ENCODE data around the gene ARHGAP26.

The ARHGAP26 gene

GRCh38 chr5:142894749-142895148, 124.6 kb downstream of the ARHGAP26 start:
- WGBS: 100% methylated on average over 1 of the region's 1 CpG
- H3K23ac ChIP-seq (ENCODE audit: low read length in 2 of 2): no peak overlapping the region

DNA sequence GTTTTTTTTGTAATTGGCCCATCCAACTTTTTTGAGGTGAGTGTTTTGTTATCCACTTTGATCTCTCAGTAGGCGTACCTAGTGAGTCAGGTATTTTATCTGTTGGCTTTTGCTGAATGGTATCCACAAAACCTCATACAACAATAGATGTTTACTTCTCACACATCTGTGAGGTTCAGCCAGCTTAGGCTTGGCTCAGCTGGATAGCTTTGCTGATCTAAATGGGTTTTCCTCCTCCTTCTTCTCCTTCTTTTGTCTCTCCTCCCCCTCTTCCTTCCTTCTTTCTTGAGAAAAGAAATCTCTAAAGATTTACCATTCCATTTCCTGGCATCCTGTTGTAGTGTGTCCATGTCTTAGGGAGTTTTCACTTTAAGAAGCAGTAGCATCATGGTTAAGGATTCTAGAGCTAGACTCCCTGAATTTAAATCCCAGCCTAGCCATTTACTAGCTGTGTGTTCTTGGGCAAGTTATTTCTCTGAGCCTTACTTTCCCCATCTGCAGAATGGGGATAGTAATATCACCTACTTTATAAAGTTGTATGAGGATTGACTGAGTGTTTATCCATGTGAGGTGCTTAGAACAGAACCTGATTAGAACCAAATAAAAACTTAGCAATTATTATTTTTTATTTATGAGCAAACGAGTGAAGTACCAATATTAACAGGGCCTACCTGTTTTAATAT, 126.3 kb downstream of the ARHGAP26 start:
- peaks cover 0 to 4% of the 10 kb centered on the region in 2 experiments for H3K36me3 ChIP-seq (ENCODE audit: control insufficient read depth in 1 of 2, insufficient read depth in 2 of 2, low read depth in 1 of 2, low read length in 2 of 2)
- no peak overlapping the region for H2AK5ac ChIP-seq (ENCODE audit: low read length, severe bottlenecking)
- WGBS: 100% methylated on average over 1 of the region's 2 CpGs
- H3K9ac ChIP-seq (ENCODE audit: low read length): no peak overlapping the region
- H3K4ac ChIP-seq (ENCODE audit: low read depth in 1 of 2, low read length in 2 of 2): no peak overlapping the region
- no peak overlapping the region for H4K91ac ChIP-seq (ENCODE audit: low read length)
- no peak overlapping the region for H3K23ac ChIP-seq (ENCODE audit: low read length in 2 of 2)
- no peak overlapping the region for H3K4me3 ChIP-seq (ENCODE audit: insufficient read depth in 1 of 2, low read depth in 1 of 2, low read length in 2 of 2)
- H3K27ac ChIP-seq (ENCODE audit: low read length, poor library complexity, severe bottlenecking): no peak overlapping the region
- no peak overlapping the region for H4K8ac ChIP-seq (ENCODE audit: low read length)
- H3K4me2 ChIP-seq (ENCODE audit: low read length, poor library complexity, severe bottlenecking): no peak overlapping the region
- no peak overlapping the region for H3K14ac ChIP-seq (ENCODE audit: low read length in 2 of 2)
- H3K79me1 ChIP-seq (replicated peaks; ENCODE audit: low read length, poor library complexity, severe bottlenecking): peaks cover 2% of the 10 kb centered on the region
- H3K18ac ChIP-seq (ENCODE audit: low read depth in 1 of 2, low read length in 2 of 2): no peak overlapping the region
- H3K4me1 ChIP-seq (ENCODE audit: control insufficient read depth, insufficient read depth, low read depth, low read length): peaks cover 5% of the 10 kb centered on the region
- no peak overlapping the region for H2BK120ac ChIP-seq (ENCODE audit: low read depth, low read length)
- no peak for DNase-seq
- no peak overlapping the region for H2BK5ac ChIP-seq (ENCODE audit: low read depth, low read length, poor library complexity, severe bottlenecking)
- H2BK12ac ChIP-seq (ENCODE audit: low read length in 2 of 2): peak overlapping the region in 1 of 2 experiments; percentile 86
- no peaks in the 10 kb centered on the region for H3K27me3 ChIP-seq (ENCODE audit: control insufficient read depth in 1 of 2, insufficient read depth in 1 of 2, low read length in 2 of 2)
- H3K9me3 ChIP-seq (ENCODE audit: control insufficient read depth, low read length): no peaks in the 10 kb centered on the region
- no peak overlapping the region for H2BK15ac ChIP-seq (ENCODE audit: low read depth, poor library complexity, severe bottlenecking)
- H2AFZ ChIP-seq (ENCODE audit: low read depth, low read length): no peak overlapping the region

More at GRCh38 chr5:142894749-142895148, 124.6 kb downstream of the ARHGAP26 start:
- Histone ChIP-seq H2AFZ (ENCODE audit: low read depth, low read length) (no peak overlapping the region), H3K9me3 (ENCODE audit: control insufficient read depth, low read length) (no peaks in the 10 kb centered on the region), H3K36me3 (ENCODE audit: control insufficient read depth in 1 of 2, insufficient read depth in 2 of 2, low read depth in 1 of 2, low read length in 2 of 2) (peaks cover 0 to 4% of the 10 kb centered on the region in 2 experiments), H4K8ac (ENCODE audit: low read length) (no peak overlapping the region), H3K4ac (ENCODE audit: low read depth in 1 of 2, low read length in 2 of 2) (no peak overlapping the region), H2BK12ac (ENCODE audit: low read length in 2 of 2) (no peak overlapping the region), H3K79me1 (replicated peaks; ENCODE audit: low read length, poor library complexity, severe bottlenecking) (peaks cover 5% of the 10 kb centered on the region), H3K4me1 (ENCODE audit: control insufficient read depth, insufficient read depth, low read depth, low read length) (peaks cover 3% of the 10 kb centered on the region), H2BK15ac (ENCODE audit: low read depth, poor library complexity, severe bottlenecking) (no peak overlapping the region), H3K14ac (ENCODE audit: low read length in 2 of 2) (no peak overlapping the region), H3K18ac (ENCODE audit: low read depth in 1 of 2, low read length in 2 of 2) (no peak overlapping the region), H2BK5ac (ENCODE audit: low read depth, low read length, poor library complexity, severe bottlenecking) (no peak overlapping the region), H3K27me3 (ENCODE audit: control insufficient read depth in 1 of 2, insufficient read depth in 1 of 2, low read length in 2 of 2) (no peaks in the 10 kb centered on the region), H2AK5ac (ENCODE audit: low read length, severe bottlenecking) (no peak overlapping the region), H2BK120ac (ENCODE audit: low read depth, low read length) (no peak overlapping the region), H3K4me2 (ENCODE audit: low read length, poor library complexity, severe bottlenecking) (no peak overlapping the region), H4K91ac (ENCODE audit: low read length) (no peak overlapping the region), H3K27ac (ENCODE audit: low read length, poor library complexity, severe bottlenecking) (no peak overlapping the region), H3K9ac (ENCODE audit: low read length) (no peak overlapping the region), H3K4me3 (ENCODE audit: insufficient read depth in 1 of 2, low read depth in 1 of 2, low read length in 2 of 2) (no peak overlapping the region)
- no peak for DNase-seq

DNA sequence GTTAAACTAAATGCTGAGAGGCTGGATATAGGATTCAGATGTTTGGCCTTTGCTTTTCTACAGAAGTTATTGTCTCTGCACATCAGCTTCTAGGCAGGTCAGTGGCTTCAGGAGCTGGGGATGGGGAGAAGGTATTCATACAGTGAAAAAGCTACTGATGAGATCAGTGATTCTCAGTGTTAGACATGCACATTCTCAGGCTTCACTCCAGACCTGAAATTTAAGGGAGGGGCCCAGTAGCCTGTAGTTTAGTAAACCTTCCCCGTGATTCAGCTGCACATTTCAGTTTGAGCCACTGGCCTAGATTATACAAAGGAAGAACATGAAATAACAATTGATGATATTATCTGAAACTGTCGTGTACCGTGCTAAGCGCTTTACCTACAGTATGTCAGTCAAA, 127.2 kb downstream of the ARHGAP26 start:
- H3K36me3 ChIP-seq (ENCODE audit: control insufficient read depth in 1 of 2, insufficient read depth in 2 of 2, low read depth in 1 of 2, low read length in 2 of 2): peaks cover 2 to 4% of the 10 kb centered on the region in 2 experiments
- no peak overlapping the region for H3K9ac ChIP-seq (ENCODE audit: low read length)
- no peak overlapping the region for H2BK15ac ChIP-seq (ENCODE audit: low read depth, poor library complexity, severe bottlenecking)
- H2AFZ ChIP-seq (ENCODE audit: low read depth, low read length): no peak overlapping the region
- 100% methylated on average over 1 of the region's 4 CpGs for WGBS
- H3K23ac ChIP-seq (ENCODE audit: low read length in 2 of 2): no peak overlapping the region
- H3K4ac ChIP-seq (ENCODE audit: low read depth in 1 of 2, low read length in 2 of 2): no peak overlapping the region
- H2BK120ac ChIP-seq (ENCODE audit: low read depth, low read length): no peak overlapping the region
- no peak for DNase-seq
- H3K18ac ChIP-seq (ENCODE audit: low read depth in 1 of 2, low read length in 2 of 2): no peak overlapping the region
- H3K4me2 ChIP-seq (ENCODE audit: low read length, poor library complexity, severe bottlenecking): no peak overlapping the region
- no peak overlapping the region for H3K4me3 ChIP-seq (ENCODE audit: insufficient read depth in 1 of 2, low read depth in 1 of 2, low read length in 2 of 2)
- H3K79me1 ChIP-seq (replicated peaks; ENCODE audit: low read length, poor library complexity, severe bottlenecking): no peaks in the 10 kb centered on the region
- no peak overlapping the region for H3K27ac ChIP-seq (ENCODE audit: low read length, poor library complexity, severe bottlenecking)
- no peak overlapping the region for H2BK12ac ChIP-seq (ENCODE audit: low read length in 2 of 2)
- no peak overlapping the region for H4K8ac ChIP-seq (ENCODE audit: low read length)
- no peak overlapping the region for H2AK5ac ChIP-seq (ENCODE audit: low read length, severe bottlenecking)
- H3K4me1 ChIP-seq (ENCODE audit: control insufficient read depth, insufficient read depth, low read depth, low read length): peaks cover 6% of the 10 kb centered on the region
- H3K9me3 ChIP-seq (ENCODE audit: control insufficient read depth, low read length): no peaks in the 10 kb centered on the region
- H4K91ac ChIP-seq (ENCODE audit: low read length): no peak overlapping the region
- no peak overlapping the region for H3K14ac ChIP-seq (ENCODE audit: low read length in 2 of 2)
- no peak overlapping the region for H2BK5ac ChIP-seq (ENCODE audit: low read depth, low read length, poor library complexity, severe bottlenecking)
- H3K27me3 ChIP-seq (ENCODE audit: control insufficient read depth in 1 of 2, insufficient read depth in 1 of 2, low read length in 2 of 2): no peaks in the 10 kb centered on the region

DNA sequence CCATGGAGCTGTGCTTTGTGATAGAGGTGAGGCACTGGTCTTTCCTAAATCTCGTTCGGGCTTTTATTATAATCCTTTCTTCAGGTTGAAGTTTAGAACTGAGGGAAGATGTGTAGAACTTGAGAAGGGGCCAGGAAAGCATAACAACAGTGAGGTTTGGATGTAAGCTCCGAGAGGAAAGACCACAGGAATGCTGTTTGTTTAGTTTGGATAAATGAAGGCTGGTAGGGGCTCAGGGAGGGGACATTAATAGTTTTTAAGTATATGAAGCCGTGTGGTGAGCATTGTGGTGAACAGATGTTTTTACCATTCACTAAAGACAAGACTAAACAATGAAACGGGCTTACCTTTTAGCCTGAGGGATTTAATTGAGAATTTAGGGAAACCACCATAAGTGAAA, 130.8 kb downstream of the ARHGAP26 start:
- no peaks in the 10 kb centered on the region for H3K27me3 ChIP-seq (ENCODE audit: control insufficient read depth in 1 of 2, insufficient read depth in 1 of 2, low read length in 2 of 2)
- no peak overlapping the region for H3K23ac ChIP-seq (ENCODE audit: low read length in 2 of 2)
- H3K79me1 ChIP-seq (replicated peaks; ENCODE audit: low read length, poor library complexity, severe bottlenecking): no peaks in the 10 kb centered on the region
- H2BK15ac ChIP-seq (ENCODE audit: low read depth, poor library complexity, severe bottlenecking): no peak overlapping the region
- H4K8ac ChIP-seq (ENCODE audit: low read length): no peak overlapping the region
- no peak overlapping the region for H3K18ac ChIP-seq (ENCODE audit: low read depth in 1 of 2, low read length in 2 of 2)
- no peak overlapping the region for H2BK5ac ChIP-seq (ENCODE audit: low read depth, low read length, poor library complexity, severe bottlenecking)
- H2BK120ac ChIP-seq (ENCODE audit: low read depth, low read length): no peak overlapping the region
- peak overlapping the region; percentile 3 for H3K27ac ChIP-seq (ENCODE audit: low read length, poor library complexity, severe bottlenecking)
- H3K4me1 ChIP-seq (ENCODE audit: control insufficient read depth, insufficient read depth, low read depth, low read length): peaks cover 4% of the 10 kb centered on the region
- no peaks in the 10 kb centered on the region for H3K9me3 ChIP-seq (ENCODE audit: control insufficient read depth, low read length)
- WGBS: 34% methylated on average over 4 of the region's 5 CpGs
- no peak overlapping the region for H2AFZ ChIP-seq (ENCODE audit: low read depth, low read length)
- H3K36me3 ChIP-seq (ENCODE audit: control insufficient read depth in 1 of 2, insufficient read depth in 2 of 2, low read depth in 1 of 2, low read length in 2 of 2): peaks cover 5 to 30% of the 10 kb centered on the region in 2 experiments
- no peak overlapping the region for H3K4me2 ChIP-seq (ENCODE audit: low read length, poor library complexity, severe bottlenecking)
- no peak overlapping the region for H3K4me3 ChIP-seq (ENCODE audit: insufficient read depth in 1 of 2, low read depth in 1 of 2, low read length in 2 of 2)
- peak; percentile 72 for DNase-seq
- no peak overlapping the region for H3K14ac ChIP-seq (ENCODE audit: low read length in 2 of 2)
- H3K4ac ChIP-seq (ENCODE audit: low read depth in 1 of 2, low read length in 2 of 2): no peak overlapping the region
- no peak overlapping the region for H4K91ac ChIP-seq (ENCODE audit: low read length)
- no peak overlapping the region for H2AK5ac ChIP-seq (ENCODE audit: low read length, severe bottlenecking)
- H2BK12ac ChIP-seq (ENCODE audit: low read length in 2 of 2): no peak overlapping the region
- H3K9ac ChIP-seq (ENCODE audit: low read length): no peak overlapping the region
